ENCODE data around the gene CANT1. TPM values are rescaled to one million over a fixed set of nuclear protein-coding genes. Genes with fewer than 3 reads are reported as not detected.
A peak's percentile ranks its signal among the peaks of the same experiment; 100 is the strongest.

Gene CANT1
- total and polyA plus RNA-seq, 2 of the 13 experiments (the other 11 are each of a cell fraction or from before 2014, with no cell fraction given), result 34.1 to 42.1 TPM

GRCh38 chr17:78967782-78968362, 41.7 kb downstream of the CANT1 start:
- H3K9ac ChIP-seq (ENCODE audit: insufficient read depth, low read depth, low read length), result no peak overlapping the region
- ChIA-PET POLR2A (interaction anchor here (1.0 to 4.6 kb wide), 2 partner anchors 11 to 102 kb away, joined by 3 to 32 read pairs; partner anchors contain the start of gene LGALS3BP), CTCF (ENCODE audit: low intra/inter-chr PET ratio, low total read pairs) (no interaction called here)
- no peak overlapping the region for H3K27ac ChIP-seq (ENCODE audit: extremely low read length, insufficient read depth, low read length)
- no TSS peak for BruUV-seq (replicated peaks)
- DNase-seq (ENCODE audit: low spot score) (no peak), ATAC-seq (peak; percentile 2; the same call in 1 of the 3 replicates), FAIRE-seq (no peak)
- H3K79me2 ChIP-seq (ENCODE audit: insufficient read depth, low read length), result peaks cover 3% of the 10 kb centered on the region
- intact Hi-C loops (cut with micrococcal nuclease; ENCODE audit: unreplicated experiment), result no loop called here
- 93% methylated on average over 15 of the region's 21 CpGs for WGBS (ENCODE audit: low lambda C conversion rate)
- H2AFZ ChIP-seq (ENCODE audit: low read length), result no peak overlapping the region
- H3K4me2 ChIP-seq (ENCODE audit: low read depth, low read length), result no peak overlapping the region
- H3K9me3 ChIP-seq (ENCODE audit: low read length), result no peaks in the 10 kb centered on the region
- peaks cover 43% of the 10 kb centered on the region for H3K4me1 ChIP-seq (ENCODE audit: insufficient read depth, low read length)
- no peaks in the 10 kb centered on the region for H3K27me3 ChIP-seq (ENCODE audit: control insufficient read depth in 1 of 2, insufficient read depth in 2 of 2, low read length in 2 of 2)
- TF ChIP-seq AGO2 (optimal IDR thresholded peaks at IDR 0.05; ENCODE audit: low read depth, low read length) (peak; percentile 61), FOXJ3 (CRISPR knock-in tag; IDR thresholded peaks at IDR 0.05; ENCODE audit: borderline replicate concordance) (no peak), ZC3H13 (CRISPR knock-in tag; IDR thresholded peaks at IDR 0.05) (0 out of 2 replicates have a peak, but pooled peaks have one; percentile 10)
- H3K36me3 ChIP-seq (replicated peaks in 1 of 2; ENCODE audit: control insufficient read depth in 1 of 2, insufficient read depth in 2 of 2, low read length in 2 of 2), result peaks cover 3 to 17% of the 10 kb centered on the region in 2 experiments; a peak in 4 of 5 replicates
- H3K4me3 ChIP-seq (replicated peaks in 1 of 3; ENCODE audit: insufficient read depth in 1 of 3, low read depth in 2 of 3, low read length in 3 of 3), result no peak overlapping the region
- H4K20me1 ChIP-seq (ENCODE audit: insufficient read depth, low read length), result peaks cover 5% of the 10 kb centered on the region; the same call in 1 of the 2 replicates
- in situ Hi-C loops (cut with HindIII; ENCODE audit: extremely low pct_ligation_motif_present, low pct_unique_long_range_greater_than_20kb), result no loop called here

DNA sequence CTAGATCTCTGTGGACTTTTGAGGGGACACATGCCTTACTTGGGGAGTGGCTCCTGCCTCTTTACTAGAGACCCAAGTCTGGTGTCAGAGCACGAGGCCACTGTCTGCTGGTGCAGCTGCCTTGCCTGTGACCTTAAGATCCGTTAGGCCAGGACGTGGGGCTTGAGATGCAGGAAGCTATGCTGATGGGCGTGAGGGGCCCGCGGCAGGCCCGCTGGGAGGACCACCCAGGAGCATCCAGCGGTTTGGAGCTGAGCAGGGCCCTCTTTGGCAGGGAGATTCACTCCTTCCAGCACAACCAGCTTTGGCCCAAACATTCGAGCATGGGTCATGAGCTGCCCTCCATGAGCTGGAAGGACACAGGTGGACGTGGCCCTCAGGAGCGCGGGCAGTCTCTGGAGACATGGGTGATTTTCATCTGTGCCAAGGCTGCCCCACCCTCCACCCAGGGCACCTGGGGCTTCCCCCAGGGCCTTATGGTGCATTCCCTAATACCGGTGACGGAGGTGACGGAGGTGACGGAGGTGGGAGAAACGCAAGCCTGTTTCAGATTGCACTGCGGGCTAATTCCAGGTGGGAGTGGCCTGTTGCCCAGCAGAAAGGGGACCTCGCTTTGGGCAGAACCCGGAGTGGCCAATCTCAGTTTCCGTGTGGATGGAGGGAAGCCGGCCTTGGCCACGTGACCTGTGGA, 42.5 kb downstream of the CANT1 start:
- H4K20me1 ChIP-seq (ENCODE audit: insufficient read depth, low read length), result peaks cover 5% of the 10 kb centered on the region; the same call in 1 of the 2 replicates
- FAIRE-seq (no peak), DNase-seq (ENCODE audit: low spot score) (no peak), ATAC-seq (no peak)
- H2AFZ ChIP-seq (ENCODE audit: low read length), result no peak overlapping the region
- peaks cover 3% of the 10 kb centered on the region for H3K79me2 ChIP-seq (ENCODE audit: insufficient read depth, low read length)
- POLR2A ChIA-PET, result interaction anchor here (1.0 to 4.6 kb wide), 2 partner anchors 12 to 101 kb away, joined by 3 to 32 read pairs; partner anchors contain the start of gene LGALS3BP
- in situ Hi-C loops (cut with HindIII; ENCODE audit: extremely low pct_ligation_motif_present, low pct_unique_long_range_greater_than_20kb), result no loop called here
- no TSS peak for BruUV-seq (replicated peaks)
- no peaks in the 10 kb centered on the region for H3K27me3 ChIP-seq (ENCODE audit: control insufficient read depth in 1 of 2, insufficient read depth in 2 of 2, low read length in 2 of 2)
- CTCF ChIA-PET (ENCODE audit: low intra/inter-chr PET ratio, low total read pairs), result no interaction called here
- no peaks in the 10 kb centered on the region for H3K9me3 ChIP-seq (ENCODE audit: low read length)
- H3K4me2 ChIP-seq (ENCODE audit: low read depth, low read length), result no peak overlapping the region
- H3K27ac ChIP-seq (ENCODE audit: extremely low read length, insufficient read depth, low read length), result no peak overlapping the region
- TF ChIP-seq AGO2 (optimal IDR thresholded peaks at IDR 0.05; ENCODE audit: low read depth, low read length), result peak; percentile 72
- no peak for TF ChIP-seq HNRNPH1 (optimal IDR thresholded peaks at IDR 0.05; ENCODE audit: low read depth, low read length)
- no peak for TF ChIP-seq JDP2 (CRISPR knock-in tag; IDR thresholded peaks at IDR 0.05; ENCODE audit: borderline replicate concordance)
- no peak for TF ChIP-seq ARHGAP35 (CRISPR knock-in tag; IDR thresholded peaks at IDR 0.05; ENCODE audit: borderline replicate concordance)
- peak in 1 of 2 experiments; percentile 6; a peak in 1 of 4 replicates for TF ChIP-seq POLR2A (IDR thresholded peaks at IDR 0.05; ENCODE audit: insufficient read depth in 1 of 2, low read depth in 2 of 2, low read length in 2 of 2)
- TF ChIP-seq POLR2G (IDR thresholded peaks at IDR 0.05; ENCODE audit: low read depth, low read length), result peak; percentile 15; the same call in 1 of the 2 replicates
- H3K36me3 ChIP-seq (replicated peaks in 1 of 2; ENCODE audit: control insufficient read depth in 1 of 2, insufficient read depth in 2 of 2, low read length in 2 of 2), result peaks cover 3 to 10% of the 10 kb centered on the region in 2 experiments; a peak in 4 of 5 replicates
- H3K9ac ChIP-seq (ENCODE audit: insufficient read depth, low read depth, low read length), result no peak overlapping the region
- H3K4me1 ChIP-seq (ENCODE audit: insufficient read depth, low read length), result peaks cover 51% of the 10 kb centered on the region
- WGBS (ENCODE audit: low lambda C conversion rate), result 96% methylated on average over 17 of the region's 23 CpGs
- intact Hi-C loops (cut with micrococcal nuclease; ENCODE audit: unreplicated experiment), result no loop called here
- H3K4me3 ChIP-seq (replicated peaks in 1 of 3; ENCODE audit: insufficient read depth in 1 of 3, low read depth in 2 of 3, low read length in 3 of 3), result no peak overlapping the region
